H1 (cell line): ENCODE measurements around the gene TMEM178B. TPM values are rescaled to one million over a fixed set of nuclear protein-coding genes. Genes with fewer than 3 reads are reported as not detected.

Source experiments
- CEBPB ChIP-seq: IDR thresholded peaks from 2 replicates; pipeline ENCODE4 v1.6.1; 2012; ENCODE audit warnings: low read depth, low read length
- GTF2F1 ChIP-seq: IDR thresholded peaks from 2 replicates; pipeline ENCODE4 v1.6.1; 2012; ENCODE audit warnings: low read depth, low read length, improper control_type of control experiment, borderline replicate concordance
- POLR2A ChIP-seq, 2 experiments: IDR thresholded peaks; 1 replicate in 1 of 2; 2 replicates in 1 of 2; pipeline ENCODE4 v1.6.1; 2011; ENCODE audit warnings: low read depth in 2 of 2, low read length in 2 of 2, mild to moderate bottlenecking in 2 of 2; ENCODE audit errors: control extremely low read depth in 1 of 2
- SIRT6 ChIP-seq: IDR thresholded peaks from one replicate; pipeline ENCODE4 v1.7.1; 2012; ENCODE audit warnings: low read length, inconsistent platforms
- TCF12 ChIP-seq: IDR thresholded peaks from 2 replicates; pipeline ENCODE4 v1.6.1; 2011; ENCODE audit warnings: low read depth, mild to moderate bottlenecking, low read length
- polyA plus RNA-seq, 7 experiments: library from polyadenylated mRNA; depleted of rRNA in 3 of 7; stranded (reverse) in 5 of 7; unstranded in 2 of 7; fragments of >200 nt in 5 of 7; fragments of 200-250 nt in 2 of 7; gene quantifications; 1 replicate in 5 of 7; 2 replicates in 1 of 7; 4 replicates in 1 of 7; pipeline versions ENCODE4 v1.2.1 to v1.2.3, GENCODE V29; 2011 to 2013; ENCODE audit warnings: missing spikeins in 2 of 7, mixed read lengths in 2 of 7
- total RNA-seq: library from RNA; stranded (reverse); fragmentation: NEBNext Ultra II Directional; extraction: Animal tissue kit (Norgen Biotek cat#: 25700); gene quantifications from 2 replicates; pipeline ENCODE4 v1.2.1, GENCODE V29; 2021

TMEM178B gene
- total and polyA plus RNA-seq, 2 of the 8 experiments (the other 6 are each of a cell fraction or from before 2014, with no cell fraction given): 5.3 to 18.1 TPM

DNA sequence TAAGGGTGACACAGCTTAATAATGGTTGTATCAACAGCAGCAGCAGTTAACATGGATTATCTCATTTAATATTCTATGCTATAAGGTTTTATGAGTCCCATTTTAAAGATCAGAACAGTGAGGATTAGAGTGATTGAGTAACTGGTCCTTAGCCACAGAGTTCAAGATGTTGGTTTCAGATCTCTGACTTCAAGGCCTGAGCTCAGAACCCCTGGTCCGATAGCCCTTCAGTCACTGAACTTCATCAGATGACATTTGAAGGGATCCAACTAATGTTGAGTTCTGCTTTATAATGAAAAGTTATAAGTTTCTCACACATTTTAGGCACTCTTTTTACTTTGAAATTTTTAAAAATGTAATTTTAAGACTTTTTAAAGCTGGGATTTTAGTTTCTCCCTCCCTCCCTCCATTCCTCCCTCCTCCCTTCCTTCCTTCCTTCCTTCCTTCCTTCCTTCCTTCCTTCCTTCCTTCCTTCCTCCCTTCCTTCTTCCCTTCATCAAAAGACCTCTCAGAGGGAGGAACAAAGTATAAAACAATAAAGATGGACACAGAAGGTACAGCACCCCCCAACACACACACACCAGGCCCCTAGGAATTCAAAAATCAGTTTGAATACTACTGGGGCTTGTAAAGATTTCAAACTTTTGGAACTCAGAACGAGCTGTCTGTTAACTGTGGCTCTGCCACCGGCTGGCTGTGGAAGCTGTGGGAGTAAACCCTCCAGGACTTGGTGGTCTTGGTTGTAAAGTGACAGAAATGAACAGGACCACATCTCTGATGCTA lies 270.5 kb downstream of the TMEM178B start (continued):
- TF ChIP-seq SIRT6: no peak
- TF ChIP-seq GTF2F1: no peak
- no peak for TF ChIP-seq TCF12
- no peak for TF ChIP-seq POLR2A (IDR thresholded peaks at IDR 0.05; ENCODE audit: control extremely low read depth in 1 of 2, low read depth in 2 of 2, low read length in 2 of 2)
- no peak for TF ChIP-seq CEBPB
